Activated T-cell treated with anti-CD3 and anti-CD28 coated beads, Interleukin-2, amount 50 U/mL, for 4 hours (primary cell): Measurements from ENCODE around the gene NGF. TPM values are rescaled to one million over a fixed set of nuclear protein-coding genes. Genes with fewer than 3 reads are reported as not detected.

Experiments
- ATAC-seq, 2 donors: fragments of 200-7000 bp; cut with Tn5 transposase; one replicate each; pipeline ENCODE4 v1.10.0; 2021
- DNase-seq: peaks from one replicate; pipeline ENCODE4 v3.0.0-alpha.2; 2020
- H3K27me3 Mint-ChIP-seq: one replicate; pipeline ENCODE4 v1.8.0; 2021; ENCODE audit warnings: low read depth, mixed read lengths
- H3K36me3 Mint-ChIP-seq: one replicate; pipeline ENCODE4 v1.8.0; 2022; ENCODE audit warnings: mixed read lengths; ENCODE audit not compliant: insufficient read depth
- H3K4me1 Mint-ChIP-seq: one replicate; pipeline ENCODE4 v1.8.0; 2021; ENCODE audit warnings: low read depth, mixed read lengths
- H3K4me3 Mint-ChIP-seq: one replicate; pipeline ENCODE4 v1.8.0; 2021; ENCODE audit warnings: mild to moderate bottlenecking, moderate library complexity, mixed read lengths
- H3K9me3 Mint-ChIP-seq: one replicate; pipeline ENCODE4 v1.8.0; 2021; ENCODE audit warnings: mixed read lengths
- total RNA-seq, 3 donors: library from RNA; stranded (reverse); gene quantifications; one replicate each; pipeline ENCODE4 v1.2.1, GENCODE V29; 2021

NGF gene
- total RNA-seq, 3 donors from 2014 or later, result not detected

GRCh38 chr1:115351143-115351542 is 13.1 kb upstream of the NGF start:
- H3K4me3 Mint-ChIP-seq, result no peak overlapping the region
- DNase-seq (no peak), ATAC-seq (no peak)
- peaks cover 3% of the 10 kb centered on the region for H3K27me3 Mint-ChIP-seq
- no peaks in the 10 kb centered on the region for H3K4me1 Mint-ChIP-seq
- H3K36me3 Mint-ChIP-seq, result no peaks in the 10 kb centered on the region
- H3K9me3 Mint-ChIP-seq, result no peaks in the 10 kb centered on the region

DNA sequence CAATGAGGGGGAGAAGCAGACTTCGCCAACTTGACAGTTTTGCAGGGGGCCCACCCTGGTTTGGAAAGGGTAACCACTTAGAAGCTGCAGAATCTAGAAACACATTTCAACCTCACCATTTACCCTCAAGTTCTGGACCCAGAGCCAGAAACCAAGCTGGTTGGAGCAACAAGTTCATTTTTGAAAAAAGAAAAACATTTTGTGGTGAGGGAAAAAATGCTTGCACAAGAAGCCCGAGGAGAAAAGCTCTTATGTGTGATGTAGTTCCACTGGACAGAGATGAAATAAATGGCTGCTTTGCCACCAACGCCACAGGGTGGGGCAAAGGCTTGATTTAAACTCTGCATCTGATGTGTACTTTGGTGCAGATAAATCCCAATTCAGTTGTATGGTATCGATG is 10.6 kb upstream of the NGF start:
- no peaks in the 10 kb centered on the region for H3K36me3 Mint-ChIP-seq
- H3K4me1 Mint-ChIP-seq, result no peaks in the 10 kb centered on the region
- H3K9me3 Mint-ChIP-seq, result no peaks in the 10 kb centered on the region
- DNase-seq (no peak), ATAC-seq (no peak)
- H3K4me3 Mint-ChIP-seq, result no peak overlapping the region
- H3K27me3 Mint-ChIP-seq, result peaks cover 3% of the 10 kb centered on the region

GRCh38 chr1:115347282-115347681 is 9.2 kb upstream of the NGF start:
- Mint-ChIP-seq H3K36me3 (no peaks in the 10 kb centered on the region), H3K4me1 (no peaks in the 10 kb centered on the region), H3K9me3 (no peaks in the 10 kb centered on the region), H3K4me3 (no peak overlapping the region), H3K27me3 (peaks cover 4% of the 10 kb centered on the region)
- DNase-seq (no peak), ATAC-seq (no peak)

DNA sequence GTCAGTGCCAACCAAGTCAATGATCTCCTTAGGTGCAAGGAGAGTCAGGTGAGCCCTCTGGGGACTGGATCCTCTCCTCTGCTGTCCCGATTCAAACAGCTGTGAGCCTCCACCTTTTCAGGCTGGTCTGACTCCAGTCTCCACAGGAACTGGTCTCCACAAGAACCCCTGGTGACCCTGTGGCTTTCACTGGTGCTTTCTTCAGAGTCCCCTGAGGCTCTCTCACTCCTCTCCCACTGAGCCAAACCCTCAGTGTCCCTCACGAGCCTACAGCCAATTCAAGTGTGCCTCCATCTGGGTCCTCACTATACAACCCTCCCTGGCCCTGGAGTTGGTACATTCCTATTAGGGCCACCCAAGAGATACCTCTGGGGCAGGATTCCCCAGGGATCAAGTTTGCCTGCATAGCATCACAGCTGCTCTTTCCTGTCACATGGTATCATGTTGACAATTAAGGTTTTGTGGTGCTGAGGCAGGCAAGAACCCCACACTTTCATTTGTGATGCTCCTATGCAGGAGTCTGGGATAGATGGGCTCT is 5.2 kb upstream of the NGF start:
- Mint-ChIP-seq H3K36me3 (no peaks in the 10 kb centered on the region), H3K4me3 (no peak overlapping the region), H3K27me3 (peaks cover 32% of the 10 kb centered on the region), H3K9me3 (no peaks in the 10 kb centered on the region), H3K4me1 (no peaks in the 10 kb centered on the region)
- DNase-seq (no peak), ATAC-seq (no peak)

- ATAC-seq (no peak), DNase-seq (no peak)
- no peaks in the 10 kb centered on the region for H3K4me1 Mint-ChIP-seq
- H3K27me3 Mint-ChIP-seq, result peaks cover 35% of the 10 kb centered on the region
- H3K36me3 Mint-ChIP-seq, result no peaks in the 10 kb centered on the region
- H3K9me3 Mint-ChIP-seq, result no peaks in the 10 kb centered on the region
- no peak overlapping the region for H3K4me3 Mint-ChIP-seq
Observed at GRCh38 chr1:115341948-115342347, 3.9 kb upstream of the NGF start.

GRCh38 chr1:115340879-115341278 is 2.8 kb upstream of the NGF start:
- H3K9me3 Mint-ChIP-seq, result no peaks in the 10 kb centered on the region
- H3K4me3 Mint-ChIP-seq, result no peak overlapping the region
- DNase-seq (no peak), ATAC-seq (no peak)
- H3K4me1 Mint-ChIP-seq, result no peaks in the 10 kb centered on the region
- peaks cover 41% of the 10 kb centered on the region for H3K27me3 Mint-ChIP-seq
- no peaks in the 10 kb centered on the region for H3K36me3 Mint-ChIP-seq

- H3K36me3 Mint-ChIP-seq, result no peaks in the 10 kb centered on the region
- no peak overlapping the region for H3K4me3 Mint-ChIP-seq
- no peak for ATAC-seq
- peaks cover 41% of the 10 kb centered on the region for H3K27me3 Mint-ChIP-seq
- no peak for DNase-seq
- no peaks in the 10 kb centered on the region for H3K4me1 Mint-ChIP-seq
- no peaks in the 10 kb centered on the region for H3K9me3 Mint-ChIP-seq
Observed at GRCh38 chr1:115338457-115338820, 390 bp upstream of the NGF start.

DNA sequence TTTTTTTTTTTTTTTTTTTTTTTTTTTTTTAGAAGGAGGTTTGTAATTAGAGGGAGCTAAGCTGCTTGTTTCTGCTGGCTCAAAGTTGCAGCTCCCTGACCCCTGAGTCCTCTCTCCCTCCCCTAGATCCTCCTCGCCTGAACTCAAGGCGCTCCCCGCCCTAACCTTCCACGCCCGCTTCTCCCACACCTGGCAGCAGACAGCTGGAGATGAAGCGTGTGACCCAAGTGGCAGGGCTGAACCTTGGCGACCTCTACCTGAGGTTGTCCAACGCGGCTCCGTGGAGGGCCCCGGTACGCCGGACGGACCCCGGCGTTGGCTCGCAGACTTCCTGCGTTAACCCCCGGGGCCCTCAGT is 795 bp downstream of the NGF start:
- ATAC-seq (no peak), DNase-seq (no peak)
- Mint-ChIP-seq H3K4me1 (no peaks in the 10 kb centered on the region), H3K9me3 (no peaks in the 10 kb centered on the region), H3K4me3 (no peak overlapping the region), H3K27me3 (peaks cover 40% of the 10 kb centered on the region), H3K36me3 (no peaks in the 10 kb centered on the region)

DNA sequence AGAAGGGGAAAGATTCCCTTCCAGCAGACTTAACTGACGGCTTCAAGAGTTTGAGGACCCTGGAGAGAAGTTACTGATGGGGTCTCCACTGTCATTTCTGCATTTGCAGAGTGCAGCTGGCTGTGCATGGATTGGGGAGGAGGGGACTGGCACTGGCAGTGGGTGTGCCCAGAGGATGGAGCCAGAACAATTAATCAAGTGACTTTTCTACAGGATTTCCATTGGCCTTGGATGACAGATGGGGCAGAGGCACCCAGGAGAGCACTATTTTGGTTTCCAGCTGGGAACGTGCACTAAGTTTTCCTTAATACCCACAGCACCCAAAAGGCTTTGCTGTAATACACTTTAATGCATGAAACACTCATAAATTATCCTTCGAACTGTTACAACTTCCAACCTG is 1.3 kb downstream of the NGF start:
- H3K27me3 Mint-ChIP-seq, result peaks cover 35% of the 10 kb centered on the region

GRCh38 chr1:115332813-115333608 is 5.0 kb downstream of the NGF start:
- Mint-ChIP-seq H3K27me3 (peaks cover 16% of the 10 kb centered on the region), H3K9me3 (no peaks in the 10 kb centered on the region), H3K4me3 (no peak overlapping the region), H3K4me1 (no peaks in the 10 kb centered on the region), H3K36me3 (no peaks in the 10 kb centered on the region)
- ATAC-seq, result peak in 1 of 2 donors; percentile 9
- no peak for DNase-seq

More for the DNA sequence above, 1.3 kb downstream of the NGF start:
- H3K9me3 Mint-ChIP-seq, result no peaks in the 10 kb centered on the region
- no peaks in the 10 kb centered on the region for H3K36me3 Mint-ChIP-seq
- H3K4me1 Mint-ChIP-seq, result no peaks in the 10 kb centered on the region
- no peak overlapping the region for H3K4me3 Mint-ChIP-seq
- ATAC-seq, result no peak
- DNase-seq, result no peak

GRCh38 chr1:115331558-115332331 is 6.3 kb downstream of the NGF start:
- no peaks in the 10 kb centered on the region for H3K9me3 Mint-ChIP-seq
- H3K27me3 Mint-ChIP-seq, result peaks cover 10% of the 10 kb centered on the region
- no peak for ATAC-seq
- H3K4me3 Mint-ChIP-seq, result no peak overlapping the region
- no peaks in the 10 kb centered on the region for H3K36me3 Mint-ChIP-seq
- DNase-seq, result no peak
- H3K4me1 Mint-ChIP-seq, result no peaks in the 10 kb centered on the region

DNA sequence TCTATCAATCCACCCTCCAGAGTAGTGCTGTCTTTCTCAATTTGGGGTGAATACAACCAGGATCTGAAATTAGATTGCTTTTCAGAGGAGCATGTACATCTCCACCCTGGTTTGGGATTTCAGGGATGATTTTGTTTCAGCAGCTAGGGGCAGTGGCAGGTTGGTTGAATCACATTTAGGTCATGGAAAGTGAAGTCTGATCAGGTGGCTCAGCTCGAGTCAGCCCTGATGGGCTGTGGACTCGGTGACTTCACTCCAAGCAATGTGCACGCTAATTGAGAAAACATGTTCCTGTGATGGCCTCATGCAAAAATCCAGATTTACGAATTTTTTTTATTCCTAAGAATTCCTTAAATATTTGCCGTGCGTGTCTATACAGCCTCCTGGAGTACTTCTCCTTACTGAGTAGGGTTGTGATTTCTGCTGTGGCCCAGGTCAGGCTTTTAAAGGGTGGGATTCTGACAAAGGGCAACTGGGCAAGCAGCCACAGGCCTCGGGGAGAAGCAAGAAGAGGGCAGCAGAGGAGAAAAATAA is 7.5 kb downstream of the NGF start:
- Mint-ChIP-seq H3K36me3 (no peaks in the 10 kb centered on the region), H3K27me3 (peaks cover 3% of the 10 kb centered on the region), H3K9me3 (no peaks in the 10 kb centered on the region), H3K4me3 (no peak overlapping the region), H3K4me1 (no peaks in the 10 kb centered on the region)
- DNase-seq, result no peak
- ATAC-seq, result no peak

DNA sequence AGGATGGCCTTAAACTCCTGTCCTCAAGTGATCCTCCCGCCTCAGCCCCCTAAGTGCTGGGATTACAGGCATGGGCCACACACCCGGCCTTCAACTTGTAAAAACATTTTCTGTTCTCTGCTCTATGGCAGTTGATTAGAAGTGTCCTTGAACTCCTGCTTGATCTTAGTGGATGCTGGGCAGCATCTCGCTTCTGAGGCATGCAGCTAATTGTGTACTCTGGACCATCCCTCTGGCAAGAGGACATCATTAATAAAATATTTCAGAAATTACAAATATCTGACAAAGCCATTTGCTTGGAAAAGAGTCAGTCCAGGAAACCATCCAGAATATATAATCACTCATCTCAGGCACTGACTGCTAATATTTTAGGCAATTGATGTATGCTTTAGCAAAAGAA is 8.1 kb downstream of the NGF start:
- Mint-ChIP-seq H3K9me3 (no peaks in the 10 kb centered on the region), H3K4me1 (no peaks in the 10 kb centered on the region), H3K27me3 (peaks cover 3% of the 10 kb centered on the region), H3K4me3 (no peak overlapping the region), H3K36me3 (no peaks in the 10 kb centered on the region)
- DNase-seq (no peak), ATAC-seq (no peak)

GRCh38 chr1:115327270-115327669 is 10.8 kb downstream of the NGF start:
- Mint-ChIP-seq H3K36me3 (no peaks in the 10 kb centered on the region), H3K9me3 (no peaks in the 10 kb centered on the region), H3K4me1 (no peaks in the 10 kb centered on the region), H3K4me3 (no peak overlapping the region), H3K27me3 (peaks cover 3% of the 10 kb centered on the region)
- DNase-seq (no peak), ATAC-seq (no peak)

DNA sequence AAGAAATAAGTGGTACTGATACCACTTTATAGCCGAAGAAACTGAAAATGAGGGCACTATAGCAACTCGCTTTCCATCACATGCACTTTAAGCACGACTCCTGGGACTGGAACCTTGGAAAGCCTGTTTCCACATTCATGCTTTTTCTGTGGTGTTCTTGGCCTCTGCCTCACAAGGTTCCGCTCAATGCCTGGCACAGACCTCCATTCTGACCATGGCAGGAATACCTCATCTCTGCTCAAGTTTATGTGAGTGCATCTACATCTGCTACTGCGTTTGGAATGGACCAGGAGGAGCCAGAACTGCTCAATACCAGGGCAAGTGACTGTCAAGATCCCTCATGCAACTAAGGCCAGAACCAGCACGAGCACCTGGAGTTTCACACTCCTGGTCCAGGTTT is 11.6 kb downstream of the NGF start:
- no peak for ATAC-seq

More for the DNA sequence above, 11.6 kb downstream of the NGF start:
- H3K36me3 Mint-ChIP-seq, result no peaks in the 10 kb centered on the region
- H3K27me3 Mint-ChIP-seq, result peaks cover 3% of the 10 kb centered on the region
- H3K4me3 Mint-ChIP-seq, result no peak overlapping the region
- H3K9me3 Mint-ChIP-seq, result no peaks in the 10 kb centered on the region
- DNase-seq, result no peak
- H3K4me1 Mint-ChIP-seq, result no peaks in the 10 kb centered on the region
